Mesenchymal stem cell (in vitro differentiated cells and primary cell): ENCODE results near the gene CACNA1E.

Source experiments
- DNase-seq: peaks from one replicate; pipeline ENCODE4 v3.0.0-alpha.2; 2013
- H2AFZ ChIP-seq: one replicate; pipeline ENCODE4 v1.6.1; 2013; ENCODE audit warnings: low read depth, mild to moderate bottlenecking, control low read depth, inconsistent platforms, low read length, moderate library complexity
- H2AK5ac ChIP-seq: 2 replicates; pipeline ENCODE4 v1.6.1; 2013; ENCODE audit warnings: low read length, moderate library complexity, mild to moderate bottlenecking, inconsistent platforms; ENCODE audit not compliant: severe bottlenecking
- H2BK120ac ChIP-seq: one replicate; pipeline ENCODE4 v1.6.1; 2013; ENCODE audit warnings: low read depth, mild to moderate bottlenecking, inconsistent platforms, low read length, moderate library complexity
- H2BK12ac ChIP-seq, 2 experiments: one replicate each; pipeline ENCODE4 v1.6.1; 2013; ENCODE audit warnings: inconsistent platforms in 2 of 2, low read length in 2 of 2, mild to moderate bottlenecking in 2 of 2, moderate library complexity in 2 of 2, control low read depth in 1 of 2
- H2BK15ac ChIP-seq: one replicate; pipeline ENCODE4 v1.6.1; 2013; ENCODE audit warnings: mild to moderate bottlenecking, low read depth, inconsistent platforms; ENCODE audit not compliant: poor library complexity, severe bottlenecking
- H2BK5ac ChIP-seq: 2 replicates; pipeline ENCODE4 v1.6.1; 2013; ENCODE audit warnings: low read depth, mild to moderate bottlenecking, low read length, control low read depth, inconsistent platforms; ENCODE audit not compliant: poor library complexity, severe bottlenecking
- H3K14ac ChIP-seq, 2 experiments: one replicate each; pipeline ENCODE4 v1.6.1; 2013; ENCODE audit warnings: inconsistent platforms in 2 of 2, low read length in 2 of 2, control low read depth in 1 of 2, mild to moderate bottlenecking in 1 of 2, moderate library complexity in 1 of 2
- H3K18ac ChIP-seq, 2 experiments: one replicate each; pipeline ENCODE4 v1.6.1; 2013; ENCODE audit warnings: inconsistent platforms in 2 of 2, low read length in 2 of 2, control low read depth in 1 of 2, low read depth in 1 of 2, mild to moderate bottlenecking in 1 of 2
- H3K23ac ChIP-seq, 2 experiments: one replicate each; pipeline ENCODE4 v1.6.1; 2013; ENCODE audit warnings: inconsistent platforms in 2 of 2, low read length in 2 of 2, mild to moderate bottlenecking in 2 of 2, moderate library complexity in 2 of 2, control low read depth in 1 of 2
- H3K27ac ChIP-seq: 2 replicates; pipeline ENCODE4 v1.5.1; 2013; ENCODE audit warnings: mild to moderate bottlenecking, moderate library complexity, low read length, control low read depth, inconsistent platforms; ENCODE audit not compliant: poor library complexity, severe bottlenecking
- H3K27me3 ChIP-seq, 2 experiments: 2 replicates each; pipeline versions ENCODE4 v1.6.1 to v1.7.0; 2013; ENCODE audit warnings: low read length in 2 of 2, mild to moderate bottlenecking in 2 of 2, moderate library complexity in 2 of 2, control low read depth in 1 of 2, inconsistent platforms in 1 of 2; ENCODE audit not compliant: control insufficient read depth in 1 of 2, insufficient read depth in 1 of 2
- H3K36me3 ChIP-seq, 2 experiments: 2 replicates each; pipeline versions ENCODE4 v1.6.1 to v1.7.0; 2013; ENCODE audit warnings: low read length in 2 of 2, control low read depth in 1 of 2, inconsistent platforms in 1 of 2, low read depth in 1 of 2, mild to moderate bottlenecking in 1 of 2; ENCODE audit not compliant: insufficient read depth in 2 of 2, control insufficient read depth in 1 of 2
- H3K4ac ChIP-seq, 2 experiments: one replicate each; pipeline ENCODE4 v1.6.1; 2013; ENCODE audit warnings: inconsistent platforms in 2 of 2, low read length in 2 of 2, mild to moderate bottlenecking in 2 of 2, moderate library complexity in 2 of 2, control low read depth in 1 of 2, low read depth in 1 of 2
- H3K4me1 ChIP-seq: 2 replicates; pipeline ENCODE4 v1.6.1; 2013; ENCODE audit warnings: low read depth, low read length, control low read depth; ENCODE audit not compliant: control insufficient read depth, insufficient read depth
- H3K4me2 ChIP-seq: 2 replicates; pipeline ENCODE4 v1.6.1; 2013; ENCODE audit warnings: low read length, mild to moderate bottlenecking, inconsistent platforms; ENCODE audit not compliant: poor library complexity, severe bottlenecking
- H3K4me3 ChIP-seq, 2 experiments: 2 replicates each; pipeline versions ENCODE4 v1.5.1 to v1.7.0; 2013; ENCODE audit warnings: low read length in 2 of 2, mild to moderate bottlenecking in 2 of 2, control low read depth in 1 of 2, low read depth in 1 of 2; ENCODE audit not compliant: insufficient read depth in 1 of 2
- H3K79me1 ChIP-seq: replicated peaks from 2 replicates; pipeline ENCODE4 v1.6.1; 2013; ENCODE audit warnings: mild to moderate bottlenecking, control low read depth, low read length, inconsistent platforms; ENCODE audit not compliant: poor library complexity, severe bottlenecking
- H3K9ac ChIP-seq: 2 replicates; pipeline ENCODE4 v1.7.0; 2013; ENCODE audit warnings: mild to moderate bottlenecking, low read length, moderate library complexity
- H3K9me3 ChIP-seq: 2 replicates; pipeline ENCODE4 v1.7.0; 2013; ENCODE audit warnings: mild to moderate bottlenecking, low read length; ENCODE audit not compliant: control insufficient read depth
- H4K8ac ChIP-seq: one replicate; pipeline ENCODE4 v1.6.1; 2013; ENCODE audit warnings: inconsistent platforms, mild to moderate bottlenecking, low read length, moderate library complexity
- H4K91ac ChIP-seq: one replicate; pipeline ENCODE4 v1.6.1; 2013; ENCODE audit warnings: mild to moderate bottlenecking, low read length, inconsistent platforms
- WGBS: methylation state at CpG from one replicate; pipeline ENCODE4 v1.1.7; 2013; ENCODE audit warnings: mixed read lengths; 5-methylcytosine and 5-hydroxymethylcytosine counted together

Gene CACNA1E

GRCh38 chr1:181608386-181608785, 125.1 kb downstream of the CACNA1E start:
- Histone ChIP-seq H3K79me1 (no peaks in the 10 kb centered on the region), H3K27ac (no peak overlapping the region), H3K4me3 (no peak overlapping the region), H4K8ac (no peak overlapping the region), H2BK5ac (no peak overlapping the region), H2AK5ac (no peak overlapping the region), H3K18ac (no peak overlapping the region), H3K9ac (no peak overlapping the region), H3K9me3 (peaks cover 17% of the 10 kb centered on the region), H2BK120ac (no peak overlapping the region), H3K4ac (no peak overlapping the region), H3K36me3 (no peaks in the 10 kb centered on the region), H2AFZ (no peak overlapping the region), H4K91ac (no peak overlapping the region), H2BK12ac (no peak overlapping the region), H3K4me2 (no peak overlapping the region), H3K27me3 (peaks cover 0 to 3% of the 10 kb centered on the region in 2 experiments), H3K14ac (no peak overlapping the region), H2BK15ac (no peak overlapping the region), H3K23ac (no peak overlapping the region), H3K4me1 (no peaks in the 10 kb centered on the region)
- 67% methylated on average over 4 of the region's 4 CpGs for WGBS
- no peak for DNase-seq

DNA sequence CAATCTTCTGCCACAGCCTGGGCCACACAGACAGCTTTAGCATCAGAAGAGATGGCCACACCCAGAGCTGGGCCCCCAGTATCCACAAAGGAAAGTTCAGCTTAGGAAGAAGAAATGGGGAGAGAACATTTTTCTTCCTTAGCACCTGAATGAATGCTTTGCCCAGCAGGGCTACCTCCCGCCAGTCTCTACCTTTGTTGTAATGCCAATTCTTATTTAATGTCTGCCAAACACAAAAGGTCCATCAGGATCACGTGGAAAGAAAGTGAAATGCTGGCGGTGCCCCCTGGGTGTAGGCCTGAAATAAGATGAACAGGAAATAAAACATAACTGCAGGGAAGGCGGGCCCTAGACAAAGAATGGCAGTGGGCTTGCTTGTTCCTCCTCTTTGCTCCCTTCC, 125.6 kb downstream of the CACNA1E start:
- Histone ChIP-seq H3K9me3 (peaks cover 21% of the 10 kb centered on the region), H2BK5ac (no peak overlapping the region), H2AFZ (no peak overlapping the region), H3K14ac (no peak overlapping the region), H3K27ac (no peak overlapping the region), H2BK12ac (no peak overlapping the region), H3K27me3 (peaks cover 0 to 3% of the 10 kb centered on the region in 2 experiments), H4K8ac (no peak overlapping the region), H3K4me3 (no peak overlapping the region), H3K18ac (no peak overlapping the region), H3K4me2 (no peak overlapping the region), H3K4ac (no peak overlapping the region), H3K36me3 (no peaks in the 10 kb centered on the region), H4K91ac (no peak overlapping the region), H3K23ac (no peak overlapping the region), H2AK5ac (no peak overlapping the region), H2BK15ac (no peak overlapping the region), H2BK120ac (no peak overlapping the region), H3K79me1 (no peaks in the 10 kb centered on the region), H3K4me1 (no peaks in the 10 kb centered on the region), H3K9ac (no peak overlapping the region)
- no peak for DNase-seq
- 47% methylated on average over 4 of the region's 4 CpGs for WGBS

DNA sequence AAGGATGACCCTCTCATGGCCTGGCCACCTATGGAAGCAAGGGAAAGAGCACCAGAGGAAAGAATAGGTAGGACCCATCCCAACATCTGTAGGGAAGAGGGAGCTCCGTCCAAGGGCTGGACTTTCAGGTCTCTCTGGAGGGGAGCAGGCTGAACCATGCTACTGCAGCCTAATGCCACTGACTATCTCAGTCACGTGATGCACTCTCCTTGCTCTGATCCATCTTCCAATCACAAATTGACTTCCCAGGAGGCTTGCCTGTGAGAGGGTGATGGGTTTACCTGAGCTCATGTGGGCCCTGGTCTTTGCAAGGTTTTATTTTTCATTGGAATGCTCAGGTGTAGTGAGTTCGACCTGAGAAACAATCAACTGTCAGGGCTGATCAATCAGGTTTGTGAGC, 128.8 kb downstream of the CACNA1E start:
- H3K9me3 ChIP-seq: peaks cover 26% of the 10 kb centered on the region
- no peak overlapping the region for H3K4ac ChIP-seq
- H2AK5ac ChIP-seq: no peak overlapping the region
- no peak overlapping the region for H3K4me2 ChIP-seq
- no peak overlapping the region for H3K23ac ChIP-seq
- H3K18ac ChIP-seq: no peak overlapping the region
- no peak overlapping the region for H2AFZ ChIP-seq
- no peak overlapping the region for H2BK120ac ChIP-seq
- peaks cover 0 to 3% of the 10 kb centered on the region in 2 experiments for H3K27me3 ChIP-seq
- H4K91ac ChIP-seq: no peak overlapping the region
- no peak overlapping the region for H3K4me3 ChIP-seq
- H3K36me3 ChIP-seq: no peaks in the 10 kb centered on the region
- H2BK15ac ChIP-seq: no peak overlapping the region
- H2BK5ac ChIP-seq: no peak overlapping the region
- no peaks in the 10 kb centered on the region for H3K79me1 ChIP-seq
- WGBS: 54% methylated on average over 2 of the region's 3 CpGs
- H3K27ac ChIP-seq: no peak overlapping the region
- no peak overlapping the region for H3K9ac ChIP-seq
- H2BK12ac ChIP-seq: no peak overlapping the region
- DNase-seq: no peak
- H3K14ac ChIP-seq: no peak overlapping the region
- H4K8ac ChIP-seq: no peak overlapping the region
- no peaks in the 10 kb centered on the region for H3K4me1 ChIP-seq

DNA sequence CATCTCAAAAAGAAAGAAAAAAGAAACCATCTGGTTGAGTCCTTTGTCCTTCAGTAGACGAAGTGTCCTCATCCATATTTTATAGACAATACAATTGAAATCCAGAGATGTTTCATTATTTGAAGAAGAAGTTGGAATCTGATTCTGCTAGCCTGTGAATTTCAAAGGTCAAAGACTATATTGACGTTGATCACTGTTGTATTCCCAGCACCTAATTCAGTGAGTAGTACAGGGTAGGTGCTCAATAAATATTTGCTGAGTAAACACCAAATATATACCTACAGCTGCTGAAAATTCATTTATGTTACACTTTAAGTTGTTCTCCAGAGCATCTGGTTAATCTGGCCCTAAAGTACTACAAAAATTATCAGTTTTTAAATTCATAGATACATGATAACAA, 135.2 kb downstream of the CACNA1E start:
- WGBS: no CpG with 5 or more reads among the region's 2 CpGs
- Histone ChIP-seq H3K4ac (no peak overlapping the region), H3K4me2 (no peak overlapping the region), H3K36me3 (no peaks in the 10 kb centered on the region), H2AFZ (no peak overlapping the region), H3K23ac (no peak overlapping the region), H3K9ac (no peak overlapping the region), H4K8ac (no peak overlapping the region), H2BK12ac (no peak overlapping the region), H4K91ac (no peak overlapping the region), H3K27me3 (no peaks in the 10 kb centered on the region), H3K18ac (no peak overlapping the region), H2BK15ac (no peak overlapping the region), H2BK120ac (no peak overlapping the region), H3K79me1 (no peaks in the 10 kb centered on the region), H3K4me3 (no peak overlapping the region), H3K4me1 (no peaks in the 10 kb centered on the region), H3K14ac (no peak overlapping the region), H3K27ac (no peak overlapping the region), H3K9me3 (peaks cover 8% of the 10 kb centered on the region), H2AK5ac (no peak overlapping the region), H2BK5ac (no peak overlapping the region)
- DNase-seq: no peak
